ENCODE results near the gene DCXR.

DCXR gene

GRCh38 chr17:82008941-82009405 is 28.5 kb downstream of the DCXR start:
- DNase-seq, result no peak

GRCh38 chr17:82008258-82008940 is 29.1 kb downstream of the DCXR start:
- DNase-seq, result no peak

- DNase-seq, result no peak
Measured at GRCh38 chr17:82007495-82008257, 29.8 kb downstream of the DCXR start.

GRCh38 chr17:82007228-82007494 is 30.3 kb downstream of the DCXR start:
- DNase-seq, result no peak

- DNase-seq, result no peak
Measured at GRCh38 chr17:82006468-82007227, 30.8 kb downstream of the DCXR start.

- DNase-seq, result no peak
Measured at GRCh38 chr17:82005701-82006348, 31.7 kb downstream of the DCXR start.

- no peak for DNase-seq
Measured at GRCh38 chr17:82004517-82005455, 32.7 kb downstream of the DCXR start.

GRCh38 chr17:82003411-82004381 is 33.8 kb downstream of the DCXR start:
- DNase-seq, result no peak

- no peak for DNase-seq
Measured at GRCh38 chr17:82001571-82002056, 35.9 kb downstream of the DCXR start.

GRCh38 chr17:82000803-82001570 is 36.5 kb downstream of the DCXR start:
- DNase-seq, result peak; percentile 61

- no peak for DNase-seq
Measured at GRCh38 chr17:81999976-82000802, 37.3 kb downstream of the DCXR start.

- DNase-seq, result no peak
Measured at GRCh38 chr17:81999587-81999975, 37.9 kb downstream of the DCXR start.

GRCh38 chr17:81998691-81999438 is 38.6 kb downstream of the DCXR start:
- peak; percentile 34 for DNase-seq

- no peak for DNase-seq
Measured at GRCh38 chr17:81998212-81998611, 39.3 kb downstream of the DCXR start.

GRCh38 chr17:81996757-81997441 is 40.6 kb downstream of the DCXR start:
- DNase-seq, result no peak

- DNase-seq, result no peak
Measured at GRCh38 chr17:81996232-81996756, 41.2 kb downstream of the DCXR start.

- no peak for DNase-seq
Measured at GRCh38 chr17:81995463-81996231, 41.9 kb downstream of the DCXR start.

Data from NCI-H2171 (cell line).